GM12872 (cell line): Measurements from ENCODE around the gene HECW1.
A peak's percentile ranks its signal among the peaks of the same experiment; 100 is the strongest.

Experiments
- CTCF ChIP-seq: IDR thresholded peaks from 3 replicates; pipeline ENCODE4 v1.5.1; 2011; ENCODE audit warnings: low read depth, mild to moderate bottlenecking, low read length, moderate library complexity; ENCODE audit not compliant: insufficient read depth

HECW1 gene

DNA sequence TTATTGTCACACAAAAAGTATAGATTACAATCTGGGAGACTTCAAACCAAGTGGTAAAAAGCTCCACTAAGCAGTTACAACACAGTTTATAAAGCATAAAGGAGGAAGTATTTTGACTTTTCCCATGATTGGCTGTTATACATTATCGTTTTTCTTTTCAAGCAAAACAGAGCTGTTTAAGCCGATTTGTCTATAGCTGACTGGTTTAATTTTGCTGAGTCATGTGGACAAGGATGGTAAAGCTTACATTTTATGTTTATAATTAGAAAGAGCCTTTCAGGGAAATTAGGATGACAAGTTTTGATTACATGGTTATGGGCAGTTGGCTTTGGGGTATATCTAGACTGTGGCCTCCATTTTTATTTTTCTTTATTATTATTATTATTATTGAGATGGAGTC lies 318.0 kb downstream of the HECW1 start:
- TF ChIP-seq CTCF = no peak

- no peak for TF ChIP-seq CTCF
Observed at GRCh38 chr7:43431020-43431595, 318.7 kb downstream of the HECW1 start.

DNA sequence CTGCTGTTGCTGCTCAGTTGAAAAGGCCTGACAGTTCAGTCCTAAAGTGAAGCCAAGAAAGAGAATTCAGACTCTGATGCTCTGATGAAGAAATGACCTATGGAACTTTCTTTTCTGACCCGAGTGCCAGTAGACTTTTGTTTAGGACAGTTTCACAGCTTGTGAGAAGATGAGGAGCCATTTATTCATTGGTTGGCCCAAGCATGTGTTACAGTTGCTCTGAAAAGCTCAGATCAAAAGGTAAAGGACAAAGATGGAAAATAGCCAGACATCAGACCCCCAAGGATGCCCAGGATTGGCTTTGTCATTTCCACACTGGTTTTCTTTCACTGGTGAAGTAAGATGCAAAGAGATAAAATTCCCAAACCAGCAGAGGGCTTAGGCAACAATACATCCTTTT lies 321.2 kb downstream of the HECW1 start:
- TF ChIP-seq CTCF = no peak

- no peak for TF ChIP-seq CTCF
Observed at GRCh38 chr7:43437001-43437400, 324.6 kb downstream of the HECW1 start.

GRCh38 chr7:43438897-43439479 lies 326.5 kb downstream of the HECW1 start:
- no peak for TF ChIP-seq CTCF

GRCh38 chr7:43439631-43440401 lies 327.4 kb downstream of the HECW1 start:
- peak; percentile 98 for TF ChIP-seq CTCF

- no peak for TF ChIP-seq CTCF
Observed at GRCh38 chr7:43441231-43442130, 329.0 kb downstream of the HECW1 start.
